IMR-90 (cell line): Measurements from ENCODE around the gene KRT80. TPM values are rescaled to one million over a fixed set of nuclear protein-coding genes. Genes with fewer than 3 reads are reported as not detected.
A peak's percentile ranks its signal among the peaks of the same experiment; 100 is the strongest.

ENCODE experiments used
- ATAC-seq: fragments of 200-7000 bp; cut with Tn5 transposase; 2 replicates; pipeline ENCODE4 v1.9.1; 2020; ENCODE audit warnings: low read depth, mild to moderate bottlenecking, moderate library complexity
- BruUV-seq: library from RNA; stranded (reverse); fragments of 400-500 nt; replicated peaks from 2 replicates; lab custom pipeline; 2021; lab: Mats Ljungman, UMichigan
- CTCF ChIA-PET: fragments of 300-600 bp; formaldehyde crosslinking; extraction: SDS; loops from one replicate; lab custom pipeline; 2021; ENCODE audit warnings: antibody characterized with exemption; lab: Yijun Ruan, JAX
- POLR2A ChIA-PET: fragments of 300-600 bp; sonication (Branson Sonifier 250); formaldehyde crosslinking; loops from one replicate; lab custom pipeline; 2022; ENCODE audit warnings: antibody characterized with exemption; ENCODE audit not compliant: unreplicated experiment; lab: Charles Lee
- DNase-seq: peaks from one replicate; pipeline ENCODE4 v3.0.0; 2013
- H2AFZ ChIP-seq: replicated peaks from 2 replicates; pipeline ENCODE3; 2013; ENCODE audit warnings: low read length, mild to moderate bottlenecking; ENCODE audit not compliant: poor library complexity
- H2AK5ac ChIP-seq: 2 replicates; pipeline ENCODE4 v1.6.1; 2013; ENCODE audit warnings: low read depth, low read length, inconsistent platforms
- H2AK9ac ChIP-seq: replicated peaks from 2 replicates; pipeline ENCODE3; 2013; ENCODE audit warnings: mild to moderate bottlenecking, low read depth, low read length, moderate library complexity; ENCODE audit not compliant: poor library complexity
- H2BK120ac ChIP-seq: 2 replicates; pipeline ENCODE4 v1.6.1; 2013; ENCODE audit warnings: low read depth, low read length, inconsistent platforms
- H2BK15ac ChIP-seq: 3 replicates; pipeline ENCODE4 v1.6.1; 2013; ENCODE audit warnings: low read depth, low read length, inconsistent platforms
- H2BK20ac ChIP-seq: 2 replicates; pipeline ENCODE4 v1.6.1; 2013; ENCODE audit warnings: low read depth, mild to moderate bottlenecking, inconsistent platforms, low read length, moderate library complexity
- H2BK5ac ChIP-seq: 2 replicates; pipeline ENCODE4 v1.6.1; 2013; ENCODE audit warnings: mild to moderate bottlenecking, low read depth, low read length, inconsistent platforms; ENCODE audit not compliant: poor library complexity, severe bottlenecking
- H3K14ac ChIP-seq: replicated peaks from 2 replicates; pipeline ENCODE4 v1.6.1; 2013; ENCODE audit warnings: low read depth, low read length, inconsistent platforms
- H3K18ac ChIP-seq: 2 replicates; pipeline ENCODE4 v1.6.1; 2013; ENCODE audit warnings: low read depth, low read length, control low read depth
- H3K23ac ChIP-seq: 2 replicates; pipeline ENCODE4 v1.6.1; 2013; ENCODE audit warnings: low read depth, low read length, inconsistent platforms
- H3K27ac ChIP-seq: 2 replicates; pipeline ENCODE4 v1.5.1; 2013; ENCODE audit warnings: mild to moderate bottlenecking, control low read depth, low read length; ENCODE audit not compliant: insufficient read depth
- H3K27me3 ChIP-seq: 2 replicates; pipeline ENCODE4 v1.6.1; 2013; ENCODE audit warnings: low read length; ENCODE audit not compliant: control insufficient read depth, insufficient read depth
- H3K36me3 ChIP-seq: 2 replicates; pipeline ENCODE4 v1.6.1; 2013; ENCODE audit warnings: low read length, mixed read lengths; ENCODE audit not compliant: control insufficient read depth, insufficient read depth
- H3K4ac ChIP-seq: 2 replicates; pipeline ENCODE4 v1.6.1; 2013; ENCODE audit warnings: low read depth, low read length, inconsistent platforms
- H3K4me1 ChIP-seq: 2 replicates; pipeline ENCODE4 v1.6.1; 2013; ENCODE audit warnings: low read length, mixed read lengths; ENCODE audit not compliant: control insufficient read depth, insufficient read depth
- H3K4me2 ChIP-seq: 2 replicates; pipeline ENCODE4 v1.6.1; 2013; ENCODE audit warnings: low read depth, mild to moderate bottlenecking, control low read depth, low read length, moderate library complexity
- H3K4me3 ChIP-seq: 2 replicates; pipeline ENCODE4 v1.5.1; 2013; ENCODE audit warnings: low read depth, mild to moderate bottlenecking, control low read depth, low read length, moderate library complexity; ENCODE audit not compliant: insufficient read depth
- H3K56ac ChIP-seq: 2 replicates; pipeline ENCODE4 v1.6.1; 2013; ENCODE audit warnings: low read length, inconsistent platforms; ENCODE audit not compliant: insufficient read depth; ENCODE audit errors: extremely low read depth
- H3K79me1 ChIP-seq, 2 experiments: 2 replicates each; pipeline ENCODE4 v1.6.1; 2013; ENCODE audit warnings: low read length in 2 of 2, inconsistent platforms in 1 of 2, low read depth in 1 of 2
- H3K9ac ChIP-seq: 2 replicates; pipeline ENCODE4 v1.6.1; 2013; ENCODE audit warnings: low read depth, low read length, control low read depth
- H3K9me1 ChIP-seq: 2 replicates; pipeline ENCODE4 v1.6.1; 2013; ENCODE audit warnings: low read length, inconsistent platforms; ENCODE audit not compliant: insufficient read depth
- H3K9me3 ChIP-seq: 2 replicates; pipeline ENCODE4 v1.6.1; 2013; ENCODE audit warnings: low read length; ENCODE audit not compliant: control insufficient read depth, insufficient read depth
- H4K20me1 ChIP-seq: 2 replicates; pipeline ENCODE4 v1.6.1; 2013; ENCODE audit warnings: low read length, inconsistent platforms; ENCODE audit not compliant: insufficient read depth
- H4K5ac ChIP-seq: 2 replicates; pipeline ENCODE4 v1.6.1; 2013; ENCODE audit warnings: mild to moderate bottlenecking, low read depth, low read length, control low read depth
- H4K8ac ChIP-seq, 2 experiments: 2 replicates each; pipeline ENCODE4 v1.6.1; 2013; ENCODE audit warnings: low read depth in 2 of 2, low read length in 2 of 2, control low read depth in 1 of 2, inconsistent platforms in 1 of 2
- H4K91ac ChIP-seq: 2 replicates; pipeline ENCODE4 v1.6.1; 2013; ENCODE audit warnings: low read depth, low read length, inconsistent platforms; ENCODE audit not compliant: insufficient read depth
- BHLHE40 ChIP-seq: fragments of 150-350 bp; IDR thresholded peaks from 2 replicates; pipeline ENCODE4 v1.6.1; 2016; ENCODE audit warnings: mild to moderate bottlenecking, low read depth, low read length
- CEBPB ChIP-seq: IDR thresholded peaks from 2 replicates; pipeline ENCODE4 v1.6.1; 2012; ENCODE audit warnings: low read depth, low read length, improper control_type of control experiment
- FOS ChIP-seq: fragments of 150-350 bp; IDR thresholded peaks from 2 replicates; pipeline ENCODE4 v1.6.1; 2016; ENCODE audit warnings: low read depth, low read length
- MAZ ChIP-seq: IDR thresholded peaks from 2 replicates; pipeline ENCODE4 v1.6.1; 2012; ENCODE audit warnings: low read depth, mild to moderate bottlenecking, low read length, improper control_type of control experiment, moderate library complexity, borderline replicate concordance
- MXI1 ChIP-seq: IDR thresholded peaks from 2 replicates; pipeline ENCODE4 v1.6.1; 2012; ENCODE audit warnings: low read depth, mild to moderate bottlenecking, low read length, moderate library complexity, borderline replicate concordance
- RCOR1 ChIP-seq: IDR thresholded peaks from 2 replicates; pipeline ENCODE4 v1.6.1; 2012; ENCODE audit warnings: mild to moderate bottlenecking, low read length, improper control_type of control experiment; ENCODE audit not compliant: insufficient replicate concordance
- RFX5 ChIP-seq: IDR thresholded peaks from 2 replicates; pipeline ENCODE4 v1.8.0; 2012; ENCODE audit warnings: low read depth, mild to moderate bottlenecking, low read length, moderate library complexity
- SMC3 ChIP-seq: fragments of 150-350 bp; IDR thresholded peaks from 2 replicates; pipeline ENCODE4 v1.6.1; 2016; ENCODE audit warnings: low read depth, mild to moderate bottlenecking, antibody characterized with exemption, low read length, moderate library complexity
- WGBS, 2 experiments: methylation state at CpG; one replicate each; pipeline versions ENCODE4 v1.1.5 to v1.1.7; 2013; ENCODE audit warnings: missing lambda C conversion rate in 2 of 2; ENCODE audit not compliant: insufficient read length in 1 of 2; ENCODE audit errors: extremely low coverage in 2 of 2; 5-methylcytosine and 5-hydroxymethylcytosine counted together
- dilution Hi-C: fragments of 300-500 bp; cut with HindIII; formaldehyde crosslinking; loops from one replicate; pipeline ENCODE4 v1.14.3; 2018; ENCODE audit warnings: low sequenced_read_pairs; ENCODE audit not compliant: unreplicated experiment
- in situ Hi-C: fragments of 300-500 bp; cut with MboI; formaldehyde crosslinking; loops from 3 replicates; pipeline ENCODE4 v1.14.3; 2019; ENCODE audit warnings: low sequenced_read_pairs, inconsistent platforms, mixed read lengths
- intact Hi-C: fragments of 100-400 bp; cut with micrococcal nuclease; formaldehyde crosslinking; loops from 2 replicates; pipeline ENCODE4 v1.10.0; 2022
- polyA plus RNA-seq, 3 experiments: library from polyadenylated mRNA; depleted of rRNA; stranded (reverse); fragments of >200 nt; gene quantifications; 2 replicates each; pipeline ENCODE4 v1.2.3, GENCODE V29; 2012; ENCODE audit warnings: low replicate concordance in 1 of 3
- total RNA-seq: library from RNA; depleted of rRNA; stranded (reverse); fragments of >200 nt; gene quantifications from 2 replicates; pipeline ENCODE4 v1.2.3, GENCODE V29; 2012
- TF ChIP-seq, protein P1 (sequence below): fragments of 150-350 bp; IDR thresholded peaks from 2 replicates; pipeline ENCODE4 v1.6.1; 2017; ENCODE audit warnings: mild to moderate bottlenecking, antibody characterized with exemption, low read length, low read depth

KRT80 gene
- total and polyA plus RNA-seq, 2 of the 4 experiments (the other 2 are of a cell fraction) = 0.54 to 3.4 TPM

DNA sequence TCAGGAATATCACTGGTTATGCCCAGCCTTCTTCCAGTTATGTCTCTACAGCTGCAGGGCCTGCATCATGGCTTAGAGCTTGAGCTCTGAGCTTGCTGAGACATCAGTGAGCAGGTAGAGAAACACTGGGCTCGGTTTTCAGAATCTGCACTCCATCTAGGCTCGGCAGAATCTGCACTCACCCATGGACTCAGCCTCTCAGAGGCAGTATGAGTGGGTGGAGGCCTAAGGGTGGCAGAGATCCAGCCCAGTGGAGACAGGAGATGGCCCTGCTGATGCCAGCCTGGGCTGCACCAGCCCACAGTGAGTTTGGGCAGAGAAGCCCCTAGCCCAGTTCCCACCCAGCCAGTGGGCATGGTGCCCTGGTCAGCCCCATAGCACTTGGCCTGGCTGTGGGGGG lies 12.8 kb downstream of the KRT80 start:
- ChIA-PET POLR2A (no interaction called here), CTCF (no interaction called here)
- no peak overlapping the region for H3K23ac ChIP-seq
- peaks cover 0 to 27% of the 10 kb centered on the region in 2 experiments; a peak in 2 of 4 replicates for H3K79me1 ChIP-seq
- no peak overlapping the region for H3K14ac ChIP-seq
- H3K4me3 ChIP-seq = no peak overlapping the region
- in situ Hi-C loops = no loop called here
- H2BK15ac ChIP-seq = peak overlapping the region; percentile 41; the same call in 1 of the 3 replicates
- no peak overlapping the region for H3K56ac ChIP-seq
- peak overlapping the region; percentile 7 for H3K4ac ChIP-seq
- peak overlapping the region; percentile 61; the same call in 1 of the 2 replicates for H2AK5ac ChIP-seq
- H4K20me1 ChIP-seq = no peaks in the 10 kb centered on the region
- H3K36me3 ChIP-seq = no peaks in the 10 kb centered on the region
- H2BK5ac ChIP-seq = peak overlapping the region; percentile 14
- H2BK120ac ChIP-seq = peak overlapping the region; percentile 46
- 0 out of 2 replicates have a peak overlapping the region, but pooled peaks have one; percentile 4 for H3K9ac ChIP-seq
- no peaks in the 10 kb centered on the region for H3K27me3 ChIP-seq
- no peak overlapping the region for H3K27ac ChIP-seq
- intact Hi-C loops = no loop called here
- H4K5ac ChIP-seq = 0 out of 2 replicates have a peak overlapping the region, but pooled peaks have one; percentile 30
- no peak for DNase-seq
- peak overlapping the region; percentile 31; the same call in 1 of the 2 replicates for H4K91ac ChIP-seq
- BruUV-seq = no TSS peak
- no peak overlapping the region for H3K4me2 ChIP-seq
- peak overlapping the region; percentile 81 for H2AK9ac ChIP-seq
- TF ChIP-seq RCOR1 (no peak), MXI1 (no peak), CEBPB (no peak), BHLHE40 (no peak), SMC3 (no peak), RFX5 (no peak), MAZ (no peak), FOS (no peak)
- TF ChIP-seq, protein P1, sequence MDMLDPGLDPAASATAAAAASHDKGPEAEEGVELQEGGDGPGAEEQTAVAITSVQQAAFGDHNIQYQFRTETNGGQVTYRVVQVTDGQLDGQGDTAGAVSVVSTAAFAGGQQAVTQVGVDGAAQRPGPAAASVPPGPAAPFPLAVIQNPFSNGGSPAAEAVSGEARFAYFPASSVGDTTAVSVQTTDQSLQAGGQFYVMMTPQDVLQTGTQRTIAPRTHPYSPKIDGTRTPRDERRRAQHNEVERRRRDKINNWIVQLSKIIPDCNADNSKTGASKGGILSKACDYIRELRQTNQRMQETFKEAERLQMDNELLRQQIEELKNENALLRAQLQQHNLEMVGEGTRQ = no peak
- H3K4me1 ChIP-seq = peaks cover 43% of the 10 kb centered on the region
- peak overlapping the region; percentile 0 for H2AFZ ChIP-seq
- no CpG with 5 or more reads among the region's 2 CpGs for WGBS, 2 experiments
- no peak overlapping the region for H3K18ac ChIP-seq
- ATAC-seq = no peak
- 0 out of 2 replicates have a peak overlapping the region, but pooled peaks have one; percentile 49 for H2BK20ac ChIP-seq
- peaks cover 22% of the 10 kb centered on the region for H3K9me1 ChIP-seq
- peak overlapping the region in 1 of 2 experiments; percentile 0; a peak in 2 of 4 replicates for H4K8ac ChIP-seq
- dilution Hi-C loops = no loop called here
- no peaks in the 10 kb centered on the region for H3K9me3 ChIP-seq
